HepG2 (cell line): ENCODE results near the gene WSCD1. TPM values are rescaled to one million over a fixed set of nuclear protein-coding genes. Genes with fewer than 3 reads are reported as not detected.

ENCODE experiments used
- ATAC-seq: fragments of 200-7000 bp; cut with Tn5 transposase; 3 replicates; pipeline ENCODE4 v1.9.1; 2020; ENCODE audit warnings: mild to moderate bottlenecking, moderate library complexity
- BruUV-seq: library from RNA; stranded (reverse); fragments of 400-500 nt; replicated peaks from 2 replicates; lab custom pipeline; 2021; lab: Mats Ljungman, UMichigan
- CTCF ChIA-PET: fragments of 300-600 bp; formaldehyde crosslinking; extraction: SDS; loops from one replicate; lab custom pipeline; 2021; ENCODE audit warnings: low total read pairs, inconsistent platforms, low intra/inter-chr PET ratio; lab: Yijun Ruan, JAX
- POLR2A ChIA-PET: fragments of 350-600 bp; sonication (Branson Sonifier 250); formaldehyde crosslinking; loops from one replicate; lab custom pipeline; 2020; ENCODE audit warnings: antibody characterized with exemption, inconsistent platforms; lab: Yijun Ruan, JAX
- DNase-seq: peaks from one replicate; pipeline ENCODE4 v3.0.0-alpha.2; 2015; ENCODE audit warnings: low spot score
- FAIRE-seq: peaks from 3 replicates; lab custom pipeline; 2011; peaks lifted over from hg19 to GRCh38; lab: Jason Lieb, UNC
- H2AFZ ChIP-seq: one replicate; pipeline ENCODE4 v1.6.1; 2011; ENCODE audit warnings: low read length, inconsistent platforms
- H3K27ac ChIP-seq: fragments of 300-600 bp; 3 replicates; pipeline ENCODE4 v1.8.0; 2011; ENCODE audit warnings: mixed run types, mild to moderate bottlenecking, mixed read lengths, low read length, inconsistent platforms; ENCODE audit not compliant: insufficient read depth; ENCODE audit errors: extremely low read length
- H3K27me3 ChIP-seq, 2 experiments: fragments of 200-600 bp in 1 of 2; 2 replicates in 1 of 2; 3 replicates in 1 of 2; pipeline versions ENCODE4 v1.6.0 to v1.8.0; 2011; ENCODE audit warnings: low read length in 2 of 2, mild to moderate bottlenecking in 2 of 2, moderate library complexity in 2 of 2, inconsistent platforms in 1 of 2; ENCODE audit not compliant: insufficient read depth in 2 of 2, control insufficient read depth in 1 of 2
- H3K36me3 ChIP-seq, 2 experiments: fragments of 200-600 bp in 1 of 2; replicated peaks in 1 of 2; 2 replicates in 1 of 2; 3 replicates in 1 of 2; pipeline versions ENCODE4 v1.5.1 to v1.8.0; 2011; ENCODE audit warnings: low read length in 2 of 2, inconsistent platforms in 1 of 2; ENCODE audit not compliant: insufficient read depth in 2 of 2, control insufficient read depth in 1 of 2
- H3K4me1 ChIP-seq: 2 replicates; pipeline ENCODE4 v1.5.1; 2012; ENCODE audit warnings: low read length, inconsistent platforms; ENCODE audit not compliant: insufficient read depth
- H3K4me2 ChIP-seq: 2 replicates; pipeline ENCODE4 v1.6.0; 2011; ENCODE audit warnings: low read depth, low read length, inconsistent platforms
- H3K4me3 ChIP-seq, 3 experiments: fragments of 200-600 bp in 1 of 3; sonication (generic), shearing (Covaris generic) in 1 of 3; replicated peaks in 1 of 3; 2 replicates each; pipeline ENCODE4 v1.5.1; 2011 to 2016; ENCODE audit warnings: low read length in 3 of 3, inconsistent platforms in 2 of 3, low read depth in 2 of 3, mild to moderate bottlenecking in 2 of 3, control low read depth in 1 of 3, mixed read lengths in 1 of 3; ENCODE audit not compliant: insufficient read depth in 1 of 3
- H3K79me2 ChIP-seq: one replicate; pipeline ENCODE4 v1.6.1; 2011; ENCODE audit warnings: low read length, inconsistent platforms; ENCODE audit not compliant: insufficient read depth
- H3K9ac ChIP-seq: 2 replicates; pipeline ENCODE4 v1.6.0; 2011; ENCODE audit warnings: mild to moderate bottlenecking, low read depth, low read length, inconsistent platforms; ENCODE audit not compliant: insufficient read depth
- H3K9me3 ChIP-seq: 2 replicates; pipeline ENCODE4 v1.5.1; 2012; ENCODE audit warnings: mild to moderate bottlenecking, low read length
- H4K20me1 ChIP-seq: 2 replicates; pipeline ENCODE4 v1.6.0; 2011; ENCODE audit warnings: inconsistent platforms, mild to moderate bottlenecking, low read length, moderate library complexity; ENCODE audit not compliant: insufficient read depth
- AHR ChIP-seq: IDR thresholded peaks from 2 replicates; pipeline ENCODE4 v1.6.1; 2018; ENCODE audit warnings: missing genetic modification reagents, missing compliant biosample characterization
- CHCHD3 ChIP-seq: sonication (generic); formaldehyde crosslinking; IDR thresholded peaks from 2 replicates; pipeline ENCODE4 v1.8.0; 2022; ENCODE audit warnings: mild to moderate bottlenecking, missing genetic modification reagents, moderate library complexity
- DR1 ChIP-seq: sonication (generic); formaldehyde crosslinking; IDR thresholded peaks from 2 replicates; pipeline ENCODE4 v1.8.0; 2021; ENCODE audit warnings: mild to moderate bottlenecking, missing genetic modification reagents, inconsistent platforms
- HIVEP1 ChIP-seq: sonication (generic); formaldehyde crosslinking; IDR thresholded peaks from 2 replicates; pipeline ENCODE4 v1.4.0; 2020; ENCODE audit warnings: mild to moderate bottlenecking, missing genetic modification reagents
- KLF9 ChIP-seq: IDR thresholded peaks from 2 replicates; pipeline ENCODE4 v1.6.1; 2016; ENCODE audit warnings: low read depth
- MLLT10 ChIP-seq: sonication (generic); formaldehyde crosslinking; IDR thresholded peaks from 2 replicates; pipeline ENCODE4 v1.4.0; 2020; ENCODE audit warnings: missing genetic modification reagents
- SRSF9 ChIP-seq: fragments of 200-400 bp; formaldehyde crosslinking; IDR thresholded peaks from 2 replicates; pipeline ENCODE4 v1.6.1; 2018; ENCODE audit warnings: borderline replicate concordance, mild to moderate bottlenecking, low read depth, low read length; ENCODE audit not compliant: insufficient read depth, poor library complexity, severe bottlenecking
- YY1 ChIP-seq: IDR thresholded peaks from 2 replicates; pipeline ENCODE4 v1.6.1; 2011; ENCODE audit warnings: low read length, low read depth, moderate library complexity, mild to moderate bottlenecking; ENCODE audit not compliant: insufficient read depth, insufficient replicate concordance
- ZNF766 ChIP-seq: sonication (generic); formaldehyde crosslinking; IDR thresholded peaks from 2 replicates; pipeline ENCODE4 v1.5.0; 2020; ENCODE audit warnings: missing genetic modification reagents, borderline replicate concordance
- WGBS: methylation state at CpG from one replicate; pipeline ENCODE4 v1.1.6; 2017; ENCODE audit warnings: low lambda C conversion rate; 5-methylcytosine and 5-hydroxymethylcytosine counted together
- in situ Hi-C: cut with HindIII; loops from 2 replicates; pipeline ENCODE4 v1.10.0; 2017; ENCODE audit warnings: low pct_unique_long_range_greater_than_20kb; ENCODE audit not compliant: extremely low pct_ligation_motif_present
- intact Hi-C: fragments of 100-400 bp; cut with micrococcal nuclease; formaldehyde crosslinking; loops from one replicate; pipeline ENCODE4 v1.10.0; 2022; ENCODE audit not compliant: unreplicated experiment
- polyA plus RNA-seq, 8 experiments: library from polyadenylated mRNA; depleted of rRNA in 3 of 8; stranded (reverse) in 7 of 8; unstranded in 1 of 8; fragments of >200 nt; fragmentation: Illumina TruSeq in 4 of 8; extraction: Trizol in 4 of 8; gene quantifications; 2 replicates each; pipeline versions ENCODE4 v1.2.1 to v1.2.3, GENCODE V29; 2011 to 2016; ENCODE audit warnings: low read depth in 4 of 8, missing spikeins in 1 of 8, mixed read lengths in 1 of 8; ENCODE audit not compliant: insufficient read depth in 1 of 8
- total RNA-seq, 5 experiments: library from RNA; depleted of rRNA; stranded (reverse); fragments of >200 nt; fragmentation: Illumina TruSeq; extraction: Trizol; gene quantifications; 2 replicates each; pipeline ENCODE4 v1.2.3, GENCODE V29; 2016; ENCODE audit warnings: low read depth in 1 of 5
- TF ChIP-seq, protein P1 (sequence below): sonication (generic); formaldehyde crosslinking; IDR thresholded peaks from 2 replicates; pipeline ENCODE4 v1.8.1; 2023; ENCODE audit warnings: mild to moderate bottlenecking, missing genetic modification reagents
- TF ChIP-seq, protein P2 (sequence below): sonication (generic); formaldehyde crosslinking; IDR thresholded peaks from one replicate; pipeline ENCODE4 v1.5.1; 2020; ENCODE audit warnings: mild to moderate bottlenecking, missing genetic modification reagents; ENCODE audit errors: not compliant biosample characterization

Gene WSCD1
- total and polyA plus RNA-seq, 2 of the 13 experiments (the other 11 are each of a cell fraction or from before 2014, with no cell fraction given): 0.24 to 2.7 TPM

DNA sequence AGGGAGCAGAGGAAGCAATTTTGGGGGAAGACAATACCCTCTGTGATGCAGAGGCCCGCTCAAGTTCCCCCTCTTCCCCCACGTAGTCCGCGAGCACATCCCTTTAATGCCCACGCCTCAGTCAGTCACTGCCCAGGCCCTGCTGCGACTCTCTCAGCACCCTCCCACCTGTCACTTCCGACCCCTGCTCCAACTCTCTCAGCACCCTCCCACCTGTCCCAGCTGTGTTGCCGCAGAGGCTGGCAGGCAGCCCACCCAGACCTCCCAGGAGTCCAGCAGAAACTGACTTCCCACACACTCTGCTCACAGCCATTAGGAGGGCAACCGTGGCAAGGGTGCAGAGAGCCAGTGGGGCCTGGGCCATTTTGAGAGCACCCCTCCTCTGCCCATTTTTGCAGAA, 92.7 kb downstream of the WSCD1 start:
- H3K9me3 ChIP-seq: no peaks in the 10 kb centered on the region
- no peak for TF ChIP-seq YY1
- TF ChIP-seq DR1 (CRISPR knock-in tag): no peak
- no peak for TF ChIP-seq ZNF766 (CRISPR knock-in tag)
- TF ChIP-seq, protein P1, sequence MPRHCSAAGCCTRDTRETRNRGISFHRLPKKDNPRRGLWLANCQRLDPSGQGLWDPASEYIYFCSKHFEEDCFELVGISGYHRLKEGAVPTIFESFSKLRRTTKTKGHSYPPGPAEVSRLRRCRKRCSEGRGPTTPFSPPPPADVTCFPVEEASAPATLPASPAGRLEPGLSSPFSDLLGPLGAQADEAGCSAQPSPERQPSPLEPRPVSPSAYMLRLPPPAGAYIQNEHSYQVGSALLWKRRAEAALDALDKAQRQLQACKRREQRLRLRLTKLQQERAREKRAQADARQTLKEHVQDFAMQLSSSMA (CRISPR knock-in tag): no peak
- no peak for TF ChIP-seq HIVEP1 (CRISPR knock-in tag)
- no peak for TF ChIP-seq KLF9 (CRISPR knock-in tag)
- TF ChIP-seq, protein P2, sequence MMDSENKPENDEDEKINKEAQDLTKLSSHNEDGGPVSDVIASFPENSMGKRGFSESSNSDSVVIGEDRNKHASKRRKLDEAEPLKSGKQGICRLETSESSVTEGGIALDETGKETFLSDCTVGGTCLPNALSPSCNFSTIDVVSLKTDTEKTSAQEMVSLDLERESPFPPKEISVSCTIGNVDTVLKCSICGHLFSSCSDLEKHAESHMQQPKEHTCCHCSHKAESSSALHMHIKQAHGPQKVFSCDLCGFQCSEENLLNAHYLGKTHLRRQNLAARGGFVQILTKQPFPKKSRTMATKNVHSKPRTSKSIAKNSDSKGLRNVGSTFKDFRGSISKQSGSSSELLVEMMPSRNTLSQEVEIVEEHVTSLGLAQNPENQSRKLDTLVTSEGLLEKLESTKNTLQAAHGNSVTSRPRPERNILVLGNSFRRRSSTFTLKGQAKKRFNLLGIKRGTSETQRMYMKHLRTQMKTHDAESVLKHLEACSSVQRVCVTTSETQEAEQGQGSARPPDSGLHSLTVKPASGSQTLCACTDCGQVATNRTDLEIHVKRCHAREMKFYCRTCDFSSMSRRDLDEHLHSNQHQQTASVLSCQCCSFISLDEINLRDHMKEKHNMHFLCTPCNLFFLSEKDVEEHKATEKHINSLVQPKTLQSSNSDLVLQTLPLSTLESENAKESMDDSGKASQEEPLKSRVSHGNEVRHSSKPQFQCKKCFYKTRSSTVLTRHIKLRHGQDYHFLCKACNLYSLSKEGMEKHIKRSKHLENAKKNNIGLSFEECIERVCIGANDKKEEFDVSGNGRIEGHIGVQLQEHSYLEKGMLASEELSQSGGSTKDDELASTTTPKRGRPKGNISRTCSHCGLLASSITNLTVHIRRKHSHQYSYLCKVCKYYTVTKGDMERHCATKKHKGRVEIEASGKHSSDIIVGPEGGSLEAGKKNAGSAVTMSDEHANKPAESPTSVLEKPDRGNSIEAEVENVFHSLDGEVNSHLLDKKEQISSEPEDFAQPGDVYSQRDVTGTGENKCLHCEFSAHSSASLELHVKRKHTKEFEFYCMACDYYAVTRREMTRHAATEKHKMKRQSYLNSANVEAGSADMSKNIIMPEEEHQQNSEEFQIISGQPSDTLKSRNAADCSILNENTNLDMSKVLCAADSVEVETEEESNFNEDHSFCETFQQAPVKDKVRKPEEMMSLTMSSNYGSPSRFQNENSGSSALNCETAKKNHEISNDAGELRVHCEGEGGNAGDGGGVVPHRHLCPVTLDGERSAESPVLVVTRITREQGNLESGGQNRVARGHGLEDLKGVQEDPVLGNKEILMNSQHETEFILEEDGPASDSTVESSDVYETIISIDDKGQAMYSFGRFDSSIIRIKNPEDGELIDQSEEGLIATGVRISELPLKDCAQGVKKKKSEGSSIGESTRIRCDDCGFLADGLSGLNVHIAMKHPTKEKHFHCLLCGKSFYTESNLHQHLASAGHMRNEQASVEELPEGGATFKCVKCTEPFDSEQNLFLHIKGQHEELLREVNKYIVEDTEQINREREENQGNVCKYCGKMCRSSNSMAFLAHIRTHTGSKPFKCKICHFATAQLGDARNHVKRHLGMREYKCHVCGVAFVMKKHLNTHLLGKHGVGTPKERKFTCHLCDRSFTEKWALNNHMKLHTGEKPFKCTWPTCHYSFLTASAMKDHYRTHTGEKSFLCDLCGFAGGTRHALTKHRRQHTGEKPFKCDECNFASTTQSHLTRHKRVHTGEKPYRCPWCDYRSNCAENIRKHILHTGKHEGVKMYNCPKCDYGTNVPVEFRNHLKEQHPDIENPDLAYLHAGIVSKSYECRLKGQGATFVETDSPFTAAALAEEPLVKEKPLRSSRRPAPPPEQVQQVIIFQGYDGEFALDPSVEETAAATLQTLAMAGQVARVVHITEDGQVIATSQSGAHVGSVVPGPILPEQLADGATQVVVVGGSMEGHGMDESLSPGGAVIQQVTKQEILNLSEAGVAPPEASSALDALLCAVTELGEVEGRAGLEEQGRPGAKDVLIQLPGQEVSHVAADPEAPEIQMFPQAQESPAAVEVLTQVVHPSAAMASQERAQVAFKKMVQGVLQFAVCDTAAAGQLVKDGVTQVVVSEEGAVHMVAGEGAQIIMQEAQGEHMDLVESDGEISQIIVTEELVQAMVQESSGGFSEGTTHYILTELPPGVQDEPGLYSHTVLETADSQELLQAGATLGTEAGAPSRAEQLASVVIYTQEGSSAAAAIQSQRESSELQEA: no peak
- TF ChIP-seq AHR (CRISPR knock-in tag): no peak
- no peak for TF ChIP-seq MLLT10
- no peak for TF ChIP-seq CHCHD3 (CRISPR knock-in tag)
- TF ChIP-seq SRSF9: no peak
- H3K27me3 ChIP-seq: peaks cover 5 to 45% of the 10 kb centered on the region in 2 experiments; a peak in 4 of 5 replicates
- H2AFZ ChIP-seq: no peak overlapping the region
- intact Hi-C loops: no loop called here
- no peak overlapping the region for H3K27ac ChIP-seq
- no peak overlapping the region for H3K4me3 ChIP-seq
- DNase-seq (no peak), ATAC-seq (no peak), FAIRE-seq (no peak)
- no peaks in the 10 kb centered on the region for H3K36me3 ChIP-seq
- in situ Hi-C loops: no loop called here
- whole genome bisulfite sequencing: 28% methylated on average over 9 of the region's 9 CpGs
- H3K4me1 ChIP-seq: no peaks in the 10 kb centered on the region
- H3K79me2 ChIP-seq: no peaks in the 10 kb centered on the region
- no peak overlapping the region for H3K4me2 ChIP-seq
- H3K9ac ChIP-seq: no peak overlapping the region
- no TSS peak for BruUV-seq
- ChIA-PET CTCF (no interaction called here), POLR2A (no interaction called here)
- H4K20me1 ChIP-seq: no peaks in the 10 kb centered on the region
